Cardiac fibroblast (primary cell): ENCODE results near the gene SBK2.

Source experiments
- DNase-seq, 2 donors: peaks; one replicate each; pipeline versions ENCODE4 v3.0.0 to v3.0.0-alpha.2; 2010; ENCODE audit warnings: low read depth in 2 of 2
- H3K4me3 ChIP-seq, 2 donors: replicated peaks in 1 of 2; 1 replicate in 1 of 2; 2 replicates in 1 of 2; pipeline ENCODE4 v1.5.1; 2011; ENCODE audit warnings: low read depth in 2 of 2, low read length in 2 of 2, mild to moderate bottlenecking in 2 of 2, moderate library complexity in 1 of 2
- CTCF ChIP-seq: IDR thresholded peaks from one replicate; pipeline ENCODE4 v1.5.1; 2011; ENCODE audit warnings: low read depth, mild to moderate bottlenecking, low read length, inconsistent platforms

SBK2 gene

GRCh38 chr19:55484593-55485438 lies 52.1 kb downstream of the SBK2 start, which contains the start of gene NAT14:
TSS of gene NAT14 (plus strand) at chr19:55485188. CDS start at chr19:55485709, 521 bp downstream.
- H3K4me3 ChIP-seq: peak within 1 kb of the TSS; percentile 61 to 63
- DNase-seq: peak; percentile 55 to 70
- TF ChIP-seq CTCF: no peak

- DNase-seq: no peak
- peak overlapping the region; percentile 61 to 63 for H3K4me3 ChIP-seq
- TF ChIP-seq CTCF: no peak
Observed at GRCh38 chr19:55483706-55484592, 53.0 kb downstream of the SBK2 start.

- TF ChIP-seq CTCF: no peak
- no peak for DNase-seq
- H3K4me3 ChIP-seq: no peak overlapping the region
Observed at GRCh38 chr19:55482967-55483705, 53.8 kb downstream of the SBK2 start.

GRCh38 chr19:55482156-55482961 lies 54.6 kb downstream of the SBK2 start:
- DNase-seq: no peak
- no peak for TF ChIP-seq CTCF
- no peak overlapping the region for H3K4me3 ChIP-seq

- H3K4me3 ChIP-seq: no peak overlapping the region
- no peak for TF ChIP-seq CTCF
- DNase-seq: no peak
Observed at GRCh38 chr19:55481794-55482155, 55.2 kb downstream of the SBK2 start.

- H3K4me3 ChIP-seq: no peak overlapping the region
- TF ChIP-seq CTCF: no peak
- no peak for DNase-seq
Observed at GRCh38 chr19:55481148-55481793, 55.7 kb downstream of the SBK2 start.
